ENCODE data around the gene HDAC4.
A peak's percentile ranks its signal among the peaks of the same experiment; 100 is the strongest.

The HDAC4 gene

GRCh38 chr2:239315308-239315707, 85.5 kb downstream of the HDAC4 start:
- Histone ChIP-seq H3K9me3 (ENCODE audit: control insufficient read depth, low read length) (peaks cover 4% of the 10 kb centered on the region), H3K27me3 (replicated peaks; ENCODE audit: control insufficient read depth, insufficient read depth, low read length) (no peaks in the 10 kb centered on the region), H3K4me1 (ENCODE audit: control insufficient read depth, insufficient read depth, low read length) (peaks cover 59% of the 10 kb centered on the region), H3K9ac (ENCODE audit: low read length) (no peak overlapping the region), H3K36me3 (ENCODE audit: control insufficient read depth, insufficient read depth, low read length, severe bottlenecking) (no peaks in the 10 kb centered on the region), H3K4me3 (ENCODE audit: low read length) (no peak overlapping the region)
- DNase-seq (ENCODE audit: low read depth) = no peak

- Histone ChIP-seq H3K4me1 (ENCODE audit: control insufficient read depth, insufficient read depth, low read length) (peaks cover 66% of the 10 kb centered on the region), H3K4me3 (ENCODE audit: low read length) (no peak overlapping the region), H3K9me3 (ENCODE audit: control insufficient read depth, low read length) (peaks cover 4% of the 10 kb centered on the region), H3K36me3 (ENCODE audit: control insufficient read depth, insufficient read depth, low read length, severe bottlenecking) (no peaks in the 10 kb centered on the region), H3K9ac (ENCODE audit: low read length) (no peak overlapping the region), H3K27me3 (replicated peaks; ENCODE audit: control insufficient read depth, insufficient read depth, low read length) (no peaks in the 10 kb centered on the region)
- no peak for DNase-seq (ENCODE audit: low read depth)
These were observed 87.0 kb downstream of the HDAC4 start for GRCh38 chr2:239313776-239314175.

GRCh38 chr2:239312741-239313667, 87.8 kb downstream of the HDAC4 start:
- peak overlapping the region; percentile 22 for H3K9ac ChIP-seq (ENCODE audit: low read length)
- H3K36me3 ChIP-seq (ENCODE audit: control insufficient read depth, insufficient read depth, low read length, severe bottlenecking) = no peaks in the 10 kb centered on the region
- DNase-seq (ENCODE audit: low read depth) = no peak
- H3K4me3 ChIP-seq (ENCODE audit: low read length) = no peak overlapping the region
- peaks cover 4% of the 10 kb centered on the region for H3K9me3 ChIP-seq (ENCODE audit: control insufficient read depth, low read length)
- no peaks in the 10 kb centered on the region for H3K27me3 ChIP-seq (replicated peaks; ENCODE audit: control insufficient read depth, insufficient read depth, low read length)
- H3K4me1 ChIP-seq (ENCODE audit: control insufficient read depth, insufficient read depth, low read length) = peaks cover 66% of the 10 kb centered on the region

GRCh38 chr2:239312081-239312511, 88.7 kb downstream of the HDAC4 start:
- H3K4me1 ChIP-seq (ENCODE audit: control insufficient read depth, insufficient read depth, low read length) = peaks cover 66% of the 10 kb centered on the region
- H3K36me3 ChIP-seq (ENCODE audit: control insufficient read depth, insufficient read depth, low read length, severe bottlenecking) = no peaks in the 10 kb centered on the region
- no peak overlapping the region for H3K9ac ChIP-seq (ENCODE audit: low read length)
- peaks cover 4% of the 10 kb centered on the region for H3K9me3 ChIP-seq (ENCODE audit: control insufficient read depth, low read length)
- no peak for DNase-seq (ENCODE audit: low read depth)
- no peak overlapping the region for H3K4me3 ChIP-seq (ENCODE audit: low read length)
- H3K27me3 ChIP-seq (replicated peaks; ENCODE audit: control insufficient read depth, insufficient read depth, low read length) = no peaks in the 10 kb centered on the region

GRCh38 chr2:239311132-239312040, 89.4 kb downstream of the HDAC4 start:
- Histone ChIP-seq H3K36me3 (ENCODE audit: control insufficient read depth, insufficient read depth, low read length, severe bottlenecking) (no peaks in the 10 kb centered on the region), H3K9ac (ENCODE audit: low read length) (peak overlapping the region; percentile 37), H3K4me1 (ENCODE audit: control insufficient read depth, insufficient read depth, low read length) (peaks cover 60% of the 10 kb centered on the region), H3K9me3 (ENCODE audit: control insufficient read depth, low read length) (peaks cover 4% of the 10 kb centered on the region), H3K27me3 (replicated peaks; ENCODE audit: control insufficient read depth, insufficient read depth, low read length) (no peaks in the 10 kb centered on the region), H3K4me3 (ENCODE audit: low read length) (peak overlapping the region; percentile 50)
- DNase-seq (ENCODE audit: low read depth) = no peak

- DNase-seq (ENCODE audit: low read depth) = no peak
- H3K9me3 ChIP-seq (ENCODE audit: control insufficient read depth, low read length) = peaks cover 4% of the 10 kb centered on the region
- no peaks in the 10 kb centered on the region for H3K27me3 ChIP-seq (replicated peaks; ENCODE audit: control insufficient read depth, insufficient read depth, low read length)
- no peaks in the 10 kb centered on the region for H3K36me3 ChIP-seq (ENCODE audit: control insufficient read depth, insufficient read depth, low read length, severe bottlenecking)
- no peak overlapping the region for H3K4me3 ChIP-seq (ENCODE audit: low read length)
- H3K9ac ChIP-seq (ENCODE audit: low read length) = peak overlapping the region; percentile 87
- peaks cover 61% of the 10 kb centered on the region for H3K4me1 ChIP-seq (ENCODE audit: control insufficient read depth, insufficient read depth, low read length)
These were observed 90.3 kb downstream of the HDAC4 start for GRCh38 chr2:239310401-239311061.

- H3K9ac ChIP-seq (ENCODE audit: low read length) = peak overlapping the region; percentile 87
- H3K4me3 ChIP-seq (ENCODE audit: low read length) = peak overlapping the region; percentile 81
- peaks cover 3% of the 10 kb centered on the region for H3K9me3 ChIP-seq (ENCODE audit: control insufficient read depth, low read length)
- H3K27me3 ChIP-seq (replicated peaks; ENCODE audit: control insufficient read depth, insufficient read depth, low read length) = no peaks in the 10 kb centered on the region
- no peak for DNase-seq (ENCODE audit: low read depth)
- H3K36me3 ChIP-seq (ENCODE audit: control insufficient read depth, insufficient read depth, low read length, severe bottlenecking) = no peaks in the 10 kb centered on the region
- H3K4me1 ChIP-seq (ENCODE audit: control insufficient read depth, insufficient read depth, low read length) = peaks cover 61% of the 10 kb centered on the region
These were observed 91.2 kb downstream of the HDAC4 start for GRCh38 chr2:239309398-239310245.

- peak overlapping the region; percentile 81 for H3K4me3 ChIP-seq (ENCODE audit: low read length)
- peak overlapping the region; percentile 87 for H3K9ac ChIP-seq (ENCODE audit: low read length)
- no peaks in the 10 kb centered on the region for H3K9me3 ChIP-seq (ENCODE audit: control insufficient read depth, low read length)
- DNase-seq (ENCODE audit: low read depth) = peak; percentile 85
- H3K27me3 ChIP-seq (replicated peaks; ENCODE audit: control insufficient read depth, insufficient read depth, low read length) = no peaks in the 10 kb centered on the region
- peaks cover 61% of the 10 kb centered on the region for H3K4me1 ChIP-seq (ENCODE audit: control insufficient read depth, insufficient read depth, low read length)
- H3K36me3 ChIP-seq (ENCODE audit: control insufficient read depth, insufficient read depth, low read length, severe bottlenecking) = no peaks in the 10 kb centered on the region
These were observed 92.0 kb downstream of the HDAC4 start for GRCh38 chr2:239308661-239309397.

- Histone ChIP-seq H3K9ac (ENCODE audit: low read length) (peak overlapping the region; percentile 87), H3K4me3 (ENCODE audit: low read length) (peak overlapping the region; percentile 81), H3K36me3 (ENCODE audit: control insufficient read depth, insufficient read depth, low read length, severe bottlenecking) (no peaks in the 10 kb centered on the region), H3K4me1 (ENCODE audit: control insufficient read depth, insufficient read depth, low read length) (peaks cover 59% of the 10 kb centered on the region), H3K9me3 (ENCODE audit: control insufficient read depth, low read length) (no peaks in the 10 kb centered on the region), H3K27me3 (replicated peaks; ENCODE audit: control insufficient read depth, insufficient read depth, low read length) (no peaks in the 10 kb centered on the region)
- peak; percentile 13 for DNase-seq (ENCODE audit: low read depth)
These were observed 92.8 kb downstream of the HDAC4 start for GRCh38 chr2:239307921-239308613.

Data from adipocyte (in vitro differentiated cells).